NCI-H146 treated with DMSO at 0.1 percent for 48 hours (cell line): Measurements from ENCODE around the gene SND1.

Experiments used
- DNase-seq: peaks from one replicate; lab custom pipeline; 2025; ENCODE audit not compliant: unreplicated experiment; lab: John Stamatoyannopoulos, UW

SND1 gene

DNA sequence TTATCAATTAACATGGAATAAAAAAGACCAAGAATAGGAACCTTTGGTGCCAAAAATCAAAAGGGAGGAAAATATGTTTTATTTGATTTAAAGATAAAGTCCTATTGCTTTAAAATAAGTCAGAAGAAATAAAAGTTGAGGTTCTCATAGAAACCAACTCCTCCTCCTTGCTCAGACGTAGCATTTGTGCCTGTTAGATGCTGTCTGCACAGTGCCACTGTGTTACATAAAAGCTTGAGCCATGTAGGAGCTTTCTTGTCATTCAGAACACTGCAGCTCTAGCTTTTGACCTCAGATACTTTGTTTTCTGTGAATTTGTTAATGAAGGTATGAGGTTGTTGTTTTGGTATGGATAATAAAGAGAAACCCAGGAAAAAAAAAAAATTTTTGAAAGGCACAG, 328.9 kb downstream of the SND1 start:
- no peak for DNase-seq

DNA sequence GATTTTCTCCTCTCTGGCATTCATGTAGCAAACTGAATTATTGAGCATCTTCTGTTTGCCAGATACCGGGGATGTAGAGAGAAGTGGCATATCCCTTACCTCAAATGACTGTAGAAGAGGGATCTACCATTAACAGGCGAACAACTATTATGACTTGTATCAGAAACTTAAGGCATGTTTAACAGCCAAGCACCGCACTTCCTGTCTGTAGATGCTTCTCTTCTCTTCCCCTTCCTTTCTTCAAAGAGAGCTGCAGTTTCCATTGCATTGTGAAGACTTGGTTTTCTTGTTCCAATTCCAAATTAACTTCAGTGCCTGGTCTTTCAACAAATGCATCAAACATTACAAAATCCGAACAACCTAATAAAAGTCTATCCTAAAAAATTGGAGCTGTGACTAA, 330.0 kb downstream of the SND1 start:
- no peak for DNase-seq

DNA sequence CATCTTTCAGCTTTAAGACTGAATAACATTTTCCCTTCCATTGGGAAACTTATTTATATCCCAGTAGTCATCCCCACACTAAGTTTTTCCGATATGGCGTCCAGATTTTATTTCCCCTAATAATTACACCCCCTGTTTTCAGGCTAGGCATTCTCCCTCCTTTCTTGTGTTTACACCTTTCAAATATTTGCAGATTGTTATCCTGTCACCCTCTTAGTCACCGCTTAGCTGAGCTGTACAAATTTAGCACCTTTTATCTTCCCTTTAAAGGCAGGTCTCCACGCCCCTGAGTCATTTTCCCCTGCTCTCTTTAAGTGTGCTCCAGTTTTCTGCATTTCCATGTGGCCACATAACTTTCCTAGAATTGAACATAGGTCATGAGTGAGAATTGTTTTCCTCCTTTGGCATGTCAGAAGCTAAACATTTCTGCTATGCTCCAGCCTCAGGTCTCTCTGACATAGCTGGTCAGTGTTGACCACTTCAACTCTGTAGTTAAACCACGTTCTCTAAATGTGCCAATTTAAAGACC, 331.9 kb downstream of the SND1 start:
- DNase-seq, result peak; percentile 26

DNA sequence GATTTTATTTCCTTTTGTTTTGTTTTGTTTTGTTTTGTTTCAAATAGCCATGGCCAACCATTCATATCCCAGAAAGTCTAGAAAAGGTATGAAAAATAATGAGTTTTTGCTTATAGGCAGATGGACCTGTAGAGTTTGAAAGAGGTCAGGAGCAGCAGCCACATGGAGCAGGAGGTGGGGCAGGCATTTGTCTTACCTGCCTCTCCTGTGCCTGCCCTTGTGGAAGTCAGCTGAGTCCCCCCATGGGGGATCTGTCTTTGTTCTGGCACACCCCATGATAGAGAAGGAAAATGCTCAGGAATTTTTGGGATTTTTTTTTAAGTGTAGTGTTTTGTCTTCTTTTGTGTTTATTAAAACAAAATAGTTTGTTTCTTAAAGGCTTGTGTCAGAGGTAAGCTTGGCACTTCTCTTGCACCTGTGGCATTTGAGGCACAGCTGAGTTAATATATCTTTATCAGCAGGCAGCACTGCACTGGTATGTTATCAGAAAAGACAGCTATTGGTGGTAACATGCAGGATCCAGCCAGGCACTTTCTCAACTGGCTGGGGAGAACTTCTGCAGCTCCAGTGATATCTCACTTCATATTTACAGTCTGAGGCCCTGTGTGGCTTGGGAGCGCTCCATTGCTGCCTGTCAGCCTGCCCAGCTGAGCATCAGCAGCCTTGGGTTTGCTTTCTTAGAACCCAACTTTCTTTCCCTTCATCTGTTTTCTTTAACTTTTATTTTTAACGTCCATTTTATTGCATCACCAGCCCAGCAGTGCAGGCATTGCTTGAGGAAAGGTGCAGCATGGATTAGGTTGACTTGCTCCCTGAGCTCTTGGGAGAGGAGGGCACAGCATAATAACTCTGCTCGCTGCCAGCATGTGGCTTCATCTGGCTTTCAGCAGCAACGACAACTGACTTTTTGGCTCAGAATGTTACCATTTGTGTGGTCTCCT, 334.9 kb downstream of the SND1 start:
- no peak for DNase-seq

DNA sequence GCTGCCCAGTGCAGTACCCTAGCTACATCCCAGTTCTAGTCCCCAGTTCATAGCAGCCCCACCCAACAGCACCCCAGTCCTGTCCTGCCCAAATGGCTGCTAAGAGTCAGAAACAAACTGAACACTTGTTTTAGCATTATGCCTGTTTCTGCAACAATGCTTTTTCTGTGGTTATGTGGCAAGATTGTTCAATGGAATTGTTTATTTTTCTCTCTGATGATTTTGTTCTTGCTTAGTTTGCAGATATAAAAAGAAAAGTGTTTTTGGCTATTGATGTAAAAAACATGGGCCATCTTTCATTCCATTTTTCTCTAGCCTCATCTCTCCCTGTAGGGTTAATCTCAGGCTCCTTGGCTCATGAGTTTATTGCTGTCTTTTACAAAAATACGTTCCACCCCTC, 336.8 kb downstream of the SND1 start:
- DNase-seq, result no peak

DNA sequence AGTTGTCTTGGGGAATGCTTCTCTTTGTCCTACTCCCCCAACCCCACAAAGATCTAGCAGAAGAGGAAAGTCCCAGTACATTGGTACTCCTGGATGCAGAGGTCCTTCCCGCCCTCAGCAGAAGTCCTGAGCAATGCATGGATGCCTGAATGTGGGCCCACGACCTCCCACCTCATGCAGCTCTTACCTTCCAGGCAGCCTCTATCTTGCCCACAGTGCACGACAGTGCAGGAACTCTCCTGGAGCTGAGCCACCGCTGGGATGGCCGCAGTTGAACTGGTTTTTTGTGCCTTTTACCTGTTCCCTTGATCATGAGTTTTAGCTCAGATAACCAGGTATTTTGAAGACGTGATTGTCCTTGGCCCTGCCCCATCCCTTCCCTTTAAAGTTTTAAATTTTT, 341.3 kb downstream of the SND1 start:
- DNase-seq, result no peak

DNA sequence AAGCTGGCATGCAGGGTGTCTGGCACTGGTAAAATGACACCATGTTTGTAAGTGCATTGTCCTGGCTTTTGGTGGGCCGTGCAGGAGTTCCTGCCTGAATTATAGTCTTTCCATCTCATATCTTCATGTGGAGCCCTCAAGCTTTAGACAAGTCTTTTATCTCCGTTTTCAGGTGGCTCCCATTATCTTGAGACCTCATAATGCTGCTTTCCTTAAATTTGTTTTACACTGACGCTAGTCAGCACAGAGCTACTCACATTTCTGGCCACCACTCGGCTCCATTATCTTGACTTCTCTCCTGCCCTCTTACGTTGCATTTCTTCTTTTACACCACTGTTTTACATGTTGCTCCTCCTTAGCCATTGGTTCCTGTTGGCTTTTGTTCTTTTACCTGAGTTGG, 342.0 kb downstream of the SND1 start:
- DNase-seq, result no peak

DNA sequence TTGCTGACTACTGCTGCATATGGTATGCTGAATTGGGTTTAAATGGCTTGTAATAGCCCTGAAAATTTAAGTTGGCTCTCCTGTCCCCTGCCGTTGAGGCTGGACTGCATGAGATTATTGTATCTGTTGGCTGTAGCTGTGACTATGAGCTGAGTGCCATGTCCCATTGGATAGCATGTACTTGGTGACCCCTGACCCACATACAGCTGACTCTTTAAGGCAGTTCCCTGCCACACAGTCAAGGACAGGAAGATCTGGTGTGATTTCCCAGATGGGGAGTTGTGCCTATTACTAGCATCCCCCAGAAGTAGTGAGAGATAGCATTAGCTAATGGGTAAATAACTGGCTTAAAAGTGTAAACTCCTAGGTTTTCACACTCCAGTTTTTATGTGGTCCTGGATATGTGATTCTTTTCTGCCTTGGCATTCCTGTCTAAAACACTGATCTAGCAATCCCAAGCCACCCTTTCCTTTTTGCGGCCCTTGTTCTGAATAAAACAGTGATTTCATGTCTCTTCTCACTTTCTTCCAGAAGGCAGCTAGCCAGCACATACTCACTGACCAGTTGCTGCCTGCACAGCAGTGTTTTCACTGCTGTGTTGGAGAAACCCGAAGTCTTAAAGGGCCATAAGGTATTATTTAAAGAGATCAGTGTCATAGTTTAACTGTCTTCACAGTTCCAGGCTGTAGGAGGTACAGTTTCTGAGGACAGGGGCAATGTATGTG, 343.3 kb downstream of the SND1 start:
- no peak for DNase-seq

DNA sequence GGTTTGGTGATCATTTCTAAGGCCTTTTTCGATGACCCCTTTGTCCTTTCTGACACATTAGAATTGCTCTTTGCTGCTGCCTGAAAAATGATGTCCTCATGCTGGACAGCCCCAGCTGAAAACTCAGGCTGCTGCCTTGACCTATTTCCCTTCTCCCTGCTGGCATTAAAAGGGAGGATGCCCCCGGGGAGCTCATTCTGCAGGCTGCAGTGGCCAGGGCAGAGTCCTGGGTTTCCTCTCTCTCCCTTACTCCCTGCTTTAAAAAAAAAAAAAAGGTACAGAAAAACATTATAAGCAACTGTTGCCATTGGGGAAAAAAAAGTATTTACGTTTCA, 343.9 kb downstream of the SND1 start:
- no peak for DNase-seq

DNA sequence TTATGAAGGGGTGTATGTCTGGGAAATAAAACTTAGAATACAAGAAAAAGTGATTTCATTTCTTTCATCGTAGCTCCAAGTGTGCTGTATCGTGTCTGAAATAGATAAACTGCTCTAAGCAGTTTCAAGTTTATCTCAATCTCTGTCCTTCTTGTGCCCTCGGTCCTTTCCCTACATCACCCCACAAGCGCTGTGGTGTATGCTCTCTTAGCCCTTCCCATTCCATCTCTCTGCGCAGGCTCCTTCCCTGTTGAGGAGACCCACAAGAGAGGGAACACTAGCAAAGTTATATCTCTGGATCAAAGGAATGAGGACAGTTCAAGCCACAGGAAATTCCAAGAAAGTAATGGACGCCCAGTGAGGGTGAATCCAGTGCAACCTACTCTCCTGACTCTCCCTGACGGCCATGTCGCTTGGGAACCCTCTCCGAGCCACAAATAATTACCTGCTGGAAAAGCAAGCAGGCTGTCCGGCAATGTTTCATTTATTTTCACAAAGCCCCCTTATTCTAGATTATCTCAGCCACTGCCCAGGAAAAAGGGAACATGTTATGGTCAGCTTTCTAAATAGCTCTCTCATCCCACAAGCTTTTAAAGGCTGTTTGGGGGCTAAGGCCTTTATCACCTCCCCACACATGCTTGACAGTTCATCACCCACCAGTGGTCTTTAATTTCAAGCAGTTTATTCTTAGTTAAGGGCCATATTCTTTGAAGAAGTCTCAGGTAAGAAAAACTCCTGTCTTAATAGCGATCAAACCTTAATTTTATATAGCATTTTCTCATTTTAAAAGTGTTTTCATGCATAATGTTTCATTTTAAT, 344.5 kb downstream of the SND1 start:
- no peak for DNase-seq

DNA sequence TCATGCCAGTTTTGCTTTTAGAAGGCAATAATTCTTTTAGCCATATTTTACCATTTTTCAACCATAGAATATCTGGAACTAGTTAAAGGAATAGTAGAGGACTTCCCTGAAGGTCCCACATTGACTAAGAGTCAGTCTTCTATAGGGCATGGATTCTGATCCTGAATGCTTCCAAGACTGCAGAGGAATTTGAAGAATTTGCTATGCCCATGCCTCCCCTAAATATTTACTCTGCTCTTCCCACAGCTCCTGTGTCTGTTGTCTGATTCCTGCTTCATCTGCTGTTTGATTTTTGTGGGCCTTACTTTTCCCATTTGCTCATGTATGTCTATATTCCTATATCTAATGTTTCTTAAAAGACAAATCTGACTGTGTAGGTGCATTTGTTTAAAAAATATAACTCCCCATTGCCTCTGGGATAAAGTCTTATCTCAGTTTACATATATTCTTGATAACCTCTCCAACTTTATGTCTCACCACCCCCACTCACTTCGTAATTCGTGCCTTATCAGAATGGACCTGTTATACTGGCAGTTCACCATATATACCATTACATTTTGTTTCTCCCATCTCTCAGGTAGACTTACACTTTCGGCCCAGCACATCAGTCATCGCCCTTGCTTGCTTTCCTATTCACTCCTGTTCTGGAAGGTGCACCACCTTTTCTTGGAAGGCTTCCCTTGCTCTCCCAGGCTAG, 345.4 kb downstream of the SND1 start:
- DNase-seq, result no peak

DNA sequence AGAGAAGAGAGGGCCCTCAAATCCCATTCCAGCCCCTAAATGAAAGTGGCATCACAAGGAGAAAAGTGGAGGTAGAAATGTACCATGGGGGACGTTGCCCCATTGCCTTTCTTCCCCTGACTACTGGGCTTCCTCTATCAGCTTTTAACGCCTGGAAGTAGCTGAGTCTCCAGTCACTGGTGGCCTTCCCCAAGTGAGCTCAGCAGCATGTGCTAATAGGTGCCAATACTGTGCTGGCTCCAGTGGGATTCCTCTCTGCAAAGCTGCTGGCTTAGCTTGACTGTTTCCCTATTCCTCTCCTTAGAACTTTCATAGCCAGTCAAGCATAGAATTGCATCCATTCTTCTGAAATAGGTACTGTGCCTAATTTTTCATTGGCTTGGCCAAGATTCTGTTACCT, 346.7 kb downstream of the SND1 start:
- no peak for DNase-seq

DNA sequence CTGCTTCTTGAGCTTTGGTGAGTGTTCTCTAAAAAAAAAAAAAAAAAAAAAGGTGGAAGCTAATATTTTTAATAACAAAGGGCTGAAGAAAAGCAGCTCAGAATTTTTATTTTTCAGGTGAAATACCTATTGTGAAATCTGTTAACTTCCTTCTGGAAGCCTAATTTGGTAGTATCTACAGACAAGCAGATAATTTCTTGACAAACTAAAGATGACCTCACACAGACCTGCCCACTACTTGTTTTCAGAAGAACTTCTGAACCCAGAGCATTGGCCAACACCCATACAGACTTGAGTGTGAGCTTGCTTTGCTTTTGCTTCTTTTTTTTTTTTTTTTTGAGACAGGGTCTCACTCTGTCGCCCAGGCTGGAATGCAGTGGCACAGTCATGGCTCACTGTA, 348.1 kb downstream of the SND1 start:
- no peak for DNase-seq

DNA sequence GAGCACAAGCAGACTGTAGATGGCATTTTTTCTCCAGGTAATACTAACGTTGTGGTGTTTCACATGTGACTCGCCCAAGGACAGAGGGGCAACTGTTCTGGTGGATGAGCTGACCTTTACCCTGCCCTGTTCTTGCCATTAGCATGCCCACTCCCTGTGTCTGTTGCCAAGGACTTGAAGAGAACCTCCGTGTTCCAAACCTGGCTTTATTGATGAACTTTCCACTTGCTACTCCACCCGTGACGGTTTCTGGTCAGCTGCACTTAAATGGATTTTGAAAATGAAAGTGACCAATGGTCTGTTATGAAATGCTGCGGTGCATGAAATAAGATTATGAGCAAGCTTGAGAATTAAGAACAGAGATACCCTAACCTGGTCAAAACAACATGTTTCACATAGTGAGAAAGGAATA, 348.9 kb downstream of the SND1 start:
- no peak for DNase-seq

DNA sequence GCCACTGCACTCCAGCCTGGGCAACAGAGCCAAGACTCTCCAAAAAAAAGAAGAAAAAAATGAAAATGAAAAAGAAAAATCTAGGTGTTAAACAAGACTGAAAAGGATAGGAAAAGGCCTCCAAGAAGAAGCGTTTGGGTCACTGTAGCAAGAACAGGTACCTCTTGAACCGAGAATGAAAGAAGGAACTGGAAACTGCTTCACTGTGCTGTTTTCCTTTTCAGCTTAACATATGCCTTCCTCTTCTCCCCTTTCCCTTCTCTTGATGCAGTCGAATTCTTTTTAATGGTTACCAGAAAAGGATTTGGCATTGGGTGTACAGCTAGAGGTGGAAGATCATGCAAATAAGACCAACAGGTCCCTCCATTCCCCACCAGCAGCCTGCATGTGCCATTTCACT, 351.2 kb downstream of the SND1 start:
- no peak for DNase-seq

DNA sequence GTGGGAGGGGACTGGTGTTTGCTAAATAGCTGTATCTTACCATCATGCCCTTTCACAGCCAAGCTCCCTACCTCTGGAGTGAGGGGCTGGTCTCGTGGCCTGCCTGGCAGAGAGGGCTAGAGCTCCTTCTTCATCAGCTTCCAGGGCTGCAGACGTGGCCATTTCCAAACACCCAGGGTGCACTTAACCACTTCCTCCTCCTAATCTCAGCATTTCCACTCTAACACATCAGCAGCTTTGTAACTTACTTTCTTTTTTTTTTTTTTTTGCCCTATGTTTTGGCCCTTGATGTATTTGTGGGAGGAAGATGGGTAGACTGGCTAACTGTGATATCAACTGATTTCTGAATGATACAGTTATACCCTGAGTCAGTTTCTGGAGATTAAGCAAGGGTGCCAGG, 351.8 kb downstream of the SND1 start:
- no peak for DNase-seq

DNA sequence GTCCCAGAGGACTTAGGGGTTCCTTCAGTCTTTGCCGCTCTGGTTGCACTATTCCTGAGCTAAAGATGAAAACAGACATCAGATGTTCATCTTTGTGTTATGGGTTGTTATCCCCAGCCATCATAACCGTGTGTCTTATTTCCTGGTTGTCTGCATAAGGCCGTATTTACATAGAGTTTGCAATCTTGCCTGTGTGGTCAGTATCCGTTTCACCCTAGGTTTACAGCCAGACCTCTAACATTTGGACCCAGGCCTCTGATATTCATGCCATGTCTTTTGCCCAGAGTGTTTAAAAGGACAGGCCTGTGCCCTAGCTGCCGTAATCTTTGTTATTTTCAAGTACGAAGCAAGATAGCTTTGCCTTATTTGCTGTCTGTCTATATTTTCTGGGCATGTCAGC, 352.6 kb downstream of the SND1 start:
- no peak for DNase-seq

DNA sequence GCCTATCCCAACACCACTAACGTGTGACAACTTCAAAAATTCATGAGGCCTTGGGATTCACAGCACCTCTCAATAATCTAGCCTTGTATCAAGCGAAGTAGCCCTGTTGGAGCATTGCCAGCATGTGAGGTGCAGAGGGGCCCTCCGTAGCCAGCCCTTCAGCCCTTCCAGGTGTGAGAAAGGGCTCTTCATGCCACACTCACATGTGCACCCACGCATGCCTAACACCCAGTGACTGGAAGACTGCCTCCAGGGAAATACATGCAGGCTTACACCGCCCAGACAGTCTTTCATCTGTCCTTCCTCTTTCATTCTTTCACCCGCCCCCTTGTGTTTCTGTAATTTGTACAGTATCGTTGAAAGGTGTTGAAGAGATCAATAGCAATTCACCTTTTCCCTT, 353.1 kb downstream of the SND1 start:
- DNase-seq, result no peak

DNA sequence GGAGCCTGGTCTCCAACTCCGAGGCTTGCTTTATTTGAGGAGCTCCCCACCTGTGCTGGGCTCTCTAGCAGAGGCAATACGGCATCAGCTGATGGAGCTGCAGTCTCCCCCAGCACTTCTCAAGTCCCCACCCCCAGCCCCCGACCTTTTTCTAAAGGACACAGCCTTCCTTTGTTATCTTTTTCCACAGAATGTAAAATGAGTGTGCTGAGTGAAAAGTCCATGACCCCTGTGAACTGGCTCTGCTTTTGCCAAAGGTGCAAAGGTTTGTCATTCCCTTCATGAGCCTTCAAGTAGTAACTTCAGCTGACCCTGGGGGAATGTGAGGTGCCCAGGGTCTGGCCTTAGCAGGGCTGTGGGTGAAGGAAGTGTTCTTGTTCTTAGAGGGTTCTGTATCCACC, 353.8 kb downstream of the SND1 start:
- DNase-seq, result no peak

DNA sequence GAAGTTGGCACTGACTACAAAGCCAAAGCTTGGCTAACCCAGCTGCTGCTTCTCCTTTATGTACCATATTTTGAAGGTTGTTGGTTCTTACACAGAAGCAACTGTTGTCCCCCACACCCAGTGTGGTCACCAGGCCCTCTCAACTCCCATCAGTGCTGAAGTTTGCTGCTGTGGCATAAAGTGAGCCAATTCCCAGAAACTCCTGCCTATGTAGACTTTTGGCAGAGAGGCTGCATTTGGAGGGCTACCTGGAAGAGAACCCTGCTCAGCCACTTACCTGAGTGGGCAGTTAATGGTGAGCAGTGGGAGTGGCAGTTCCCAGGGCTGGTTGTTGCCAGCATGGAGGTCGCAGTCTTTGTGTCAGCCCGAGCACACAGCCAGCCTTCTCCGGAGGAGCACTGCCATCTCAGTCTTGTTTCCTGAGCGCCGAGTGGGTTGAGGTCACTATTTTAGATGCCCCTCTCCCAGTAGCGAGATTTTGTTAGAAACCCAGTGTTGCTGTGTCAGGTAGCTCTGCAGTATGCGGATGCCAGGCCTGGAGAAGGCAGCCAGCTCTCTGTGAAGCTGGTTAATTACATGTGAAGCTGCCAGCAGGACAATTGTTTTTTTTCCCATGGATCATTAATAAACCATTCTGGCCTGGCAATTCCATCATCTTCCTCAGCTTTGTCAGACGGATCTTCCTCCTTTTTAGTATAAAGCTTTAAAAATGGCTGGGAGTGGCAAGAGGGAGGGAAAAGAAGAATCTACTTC, 354.7 kb downstream of the SND1 start:
- DNase-seq, result no peak
